GM21529 (cell line): ENCODE measurements around the gene CD200.

Experiments used
- ATAC-seq: cut with Tn5 transposase; IDR thresholded peaks from one replicate; pipeline ENCODE4 v1.9.1; 2021; ENCODE audit not compliant: unreplicated experiment

CD200 gene

GRCh38 chr3:112407888-112408702 is 75.1 kb downstream of the CD200 start:
- ATAC-seq = peak; percentile 27

- ATAC-seq = no peak
Observed at GRCh38 chr3:112409041-112409440, 76.1 kb downstream of the CD200 start.

GRCh38 chr3:112411425-112411824 is 78.5 kb downstream of the CD200 start:
- ATAC-seq = no peak
